Measurements from ENCODE around the gene SLC25A46. TPM values are rescaled to one million over a fixed set of nuclear protein-coding genes. Genes with fewer than 3 reads are reported as not detected.

Gene SLC25A46
- total RNA-seq, 6 experiments from 2014 or later: 46.9 to 54.2 (median 49.2) TPM

GRCh38 chr5:110760158-110760557 is 21.4 kb downstream of the SLC25A46 start:
- no peak overlapping the region for H3K4me3 Mint-ChIP-seq
- no peak overlapping the region for H3K27ac Mint-ChIP-seq
- no peaks in the 10 kb centered on the region for H3K9me3 Mint-ChIP-seq
- no peaks in the 10 kb centered on the region for H3K4me1 Mint-ChIP-seq (ENCODE audit: low read depth)
- H3K27me3 Mint-ChIP-seq (ENCODE audit: insufficient read depth): no peaks in the 10 kb centered on the region
- H3K36me3 Mint-ChIP-seq (ENCODE audit: low read depth): peaks cover 6% of the 10 kb centered on the region; the same call in 1 of the 2 replicates
- TF ChIP-seq CTCF (IDR thresholded peaks at IDR 0.05): no peak
- DNase-seq: no peak

- Mint-ChIP-seq H3K4me1 (ENCODE audit: low read depth) (peaks cover 6% of the 10 kb centered on the region; the same call in 1 of the 2 replicates), H3K36me3 (ENCODE audit: low read depth) (no peaks in the 10 kb centered on the region), H3K27me3 (ENCODE audit: insufficient read depth) (no peaks in the 10 kb centered on the region), H3K9me3 (no peaks in the 10 kb centered on the region), H3K4me3 (no peak overlapping the region), H3K27ac (no peak overlapping the region)
- no peak for DNase-seq
- no peak for TF ChIP-seq CTCF (IDR thresholded peaks at IDR 0.05)
Measured at GRCh38 chr5:110768138-110768860, 29.5 kb downstream of the SLC25A46 start.

GRCh38 chr5:110769000-110769681 is 30.3 kb downstream of the SLC25A46 start:
- peak overlapping the region; percentile 9; the same call in 1 of the 2 replicates for H3K27ac Mint-ChIP-seq
- no peak overlapping the region for H3K4me3 Mint-ChIP-seq
- H3K9me3 Mint-ChIP-seq: no peaks in the 10 kb centered on the region
- DNase-seq: peak; percentile 21
- peaks cover 6% of the 10 kb centered on the region; the same call in 1 of the 2 replicates for H3K4me1 Mint-ChIP-seq (ENCODE audit: low read depth)
- no peaks in the 10 kb centered on the region for H3K27me3 Mint-ChIP-seq (ENCODE audit: insufficient read depth)
- TF ChIP-seq CTCF (IDR thresholded peaks at IDR 0.05): no peak
- no peaks in the 10 kb centered on the region for H3K36me3 Mint-ChIP-seq (ENCODE audit: low read depth)

- no peak for TF ChIP-seq CTCF (IDR thresholded peaks at IDR 0.05)
- Mint-ChIP-seq H3K36me3 (ENCODE audit: low read depth) (no peaks in the 10 kb centered on the region), H3K27me3 (ENCODE audit: insufficient read depth) (no peaks in the 10 kb centered on the region), H3K4me3 (no peak overlapping the region), H3K4me1 (ENCODE audit: low read depth) (peaks cover 6% of the 10 kb centered on the region; the same call in 1 of the 2 replicates), H3K9me3 (no peaks in the 10 kb centered on the region), H3K27ac (no peak overlapping the region)
- no peak for DNase-seq
Measured at GRCh38 chr5:110770286-110770685, 31.5 kb downstream of the SLC25A46 start.

- H3K4me1 Mint-ChIP-seq (ENCODE audit: low read depth): no peaks in the 10 kb centered on the region; the same call in 1 of the 2 replicates
- DNase-seq: no peak
- H3K27ac Mint-ChIP-seq: no peak overlapping the region
- H3K27me3 Mint-ChIP-seq (ENCODE audit: insufficient read depth): peaks cover 1% of the 10 kb centered on the region; the same call in 1 of the 2 replicates
- H3K4me3 Mint-ChIP-seq: no peak overlapping the region
- no peaks in the 10 kb centered on the region; the same call in 1 of the 2 replicates for H3K9me3 Mint-ChIP-seq
- TF ChIP-seq CTCF (IDR thresholded peaks at IDR 0.05): no peak
- no peaks in the 10 kb centered on the region for H3K36me3 Mint-ChIP-seq (ENCODE audit: low read depth)
Measured at GRCh38 chr5:110784901-110785300, 46.1 kb downstream of the SLC25A46 start.
